ENCODE data around the gene SCGB1D1.

GRCh38 chr11:62169448-62169847 lies 20.6 kb upstream of the SCGB1D1 start:
- no peak for TF ChIP-seq POLR2AphosphoS5 (IDR thresholded peaks at IDR 0.05; ENCODE audit: borderline replicate concordance, low read depth, low read length)
- TF ChIP-seq EZH2 (IDR thresholded peaks at IDR 0.05): no peak

Data from SK-N-MC (cell line).